Erythroblast (primary cell): Measurements from ENCODE around the gene ABTB1.
"Not testable (repeated sequence)": the region's sequence is repeated elsewhere in the genome, so short reads cannot be mapped to it uniquely, and the experiment has no call there.

ENCODE experiments used
- DNase-seq, 2 experiments: peaks; one replicate each; lab custom pipeline; 2025; lab: John Stamatoyannopoulos, UW
- GATA1 ChIP-seq: IDR thresholded peaks from 2 replicates; pipeline ENCODE4 v1.6.1; 2011; ENCODE audit warnings: low read depth, mild to moderate bottlenecking, control low read depth, low read length, moderate library complexity
- POLR2A ChIP-seq: IDR thresholded peaks from 2 replicates; pipeline ENCODE4 v1.6.1; 2011; ENCODE audit warnings: mild to moderate bottlenecking, low read length

ABTB1 gene

DNA sequence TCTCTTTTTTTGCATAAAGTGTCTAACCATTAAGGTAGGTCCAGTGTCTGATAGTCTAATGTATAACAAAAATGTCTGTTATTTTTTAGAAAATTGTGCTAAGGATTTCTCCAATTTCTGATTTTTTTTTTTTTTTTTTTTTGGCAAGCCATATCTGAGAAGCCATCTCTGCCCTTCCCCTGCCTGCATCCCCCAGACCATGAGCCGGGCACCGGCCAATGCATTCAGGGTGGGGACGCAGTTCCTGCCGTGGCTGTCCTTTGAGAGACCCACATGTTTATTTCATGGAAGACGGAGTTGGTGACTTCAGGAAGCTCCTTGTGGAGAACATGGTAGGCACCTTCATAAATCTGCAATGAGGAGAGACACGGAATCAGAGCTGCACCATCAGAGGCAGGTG is 19.2 kb downstream of the ABTB1 start:
- TF ChIP-seq POLR2A = no peak
- TF ChIP-seq GATA1 = no peak
- DNase-seq = no peak

GRCh38 chr3:127692501-127693335 is 20.0 kb downstream of the ABTB1 start:
- DNase-seq = no peak
- TF ChIP-seq POLR2A = no peak
- no peak for TF ChIP-seq GATA1

GRCh38 chr3:127693336-127693843 is 20.6 kb downstream of the ABTB1 start:
- TF ChIP-seq POLR2A (no peak), GATA1 (no peak)
- no peak for DNase-seq

DNA sequence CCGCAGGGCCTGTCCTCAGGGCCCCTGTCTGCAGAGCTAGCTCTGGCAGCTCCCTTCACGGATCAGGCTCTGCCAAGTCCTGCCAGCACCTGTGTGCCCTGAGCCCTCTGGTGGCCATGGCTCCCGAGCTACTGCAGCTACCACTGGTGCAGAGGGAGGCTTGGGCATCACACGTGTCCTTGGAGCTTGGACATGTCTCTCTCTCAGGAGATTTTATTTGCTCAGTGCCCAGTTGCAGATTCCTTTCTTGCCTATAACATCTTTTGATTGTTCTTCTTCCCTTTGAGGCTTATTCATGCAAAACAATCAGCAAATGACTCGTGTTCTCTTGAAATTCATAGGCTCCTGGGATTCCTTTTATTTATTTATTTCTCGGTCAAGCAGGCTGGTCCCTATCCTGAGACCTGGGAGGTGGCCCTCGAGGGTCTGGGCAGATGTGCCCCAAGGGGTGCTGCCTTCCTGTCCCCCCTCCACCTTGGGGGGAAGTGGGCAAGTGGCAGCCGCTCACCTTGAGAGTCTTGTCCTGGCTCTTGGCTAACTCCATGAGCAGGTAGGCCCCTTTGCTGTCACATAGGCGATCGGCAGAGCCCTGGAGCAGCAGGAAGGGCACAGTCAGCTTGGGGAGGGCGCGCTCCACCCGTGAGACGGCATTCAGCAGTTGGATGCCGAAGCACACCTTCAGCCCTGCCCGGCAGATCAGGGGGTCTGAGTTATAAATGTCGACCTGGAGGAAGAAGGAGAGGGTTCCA is 21.9 kb downstream of the ABTB1 start:
- TF ChIP-seq GATA1 (no peak), POLR2A (no peak)

DNA sequence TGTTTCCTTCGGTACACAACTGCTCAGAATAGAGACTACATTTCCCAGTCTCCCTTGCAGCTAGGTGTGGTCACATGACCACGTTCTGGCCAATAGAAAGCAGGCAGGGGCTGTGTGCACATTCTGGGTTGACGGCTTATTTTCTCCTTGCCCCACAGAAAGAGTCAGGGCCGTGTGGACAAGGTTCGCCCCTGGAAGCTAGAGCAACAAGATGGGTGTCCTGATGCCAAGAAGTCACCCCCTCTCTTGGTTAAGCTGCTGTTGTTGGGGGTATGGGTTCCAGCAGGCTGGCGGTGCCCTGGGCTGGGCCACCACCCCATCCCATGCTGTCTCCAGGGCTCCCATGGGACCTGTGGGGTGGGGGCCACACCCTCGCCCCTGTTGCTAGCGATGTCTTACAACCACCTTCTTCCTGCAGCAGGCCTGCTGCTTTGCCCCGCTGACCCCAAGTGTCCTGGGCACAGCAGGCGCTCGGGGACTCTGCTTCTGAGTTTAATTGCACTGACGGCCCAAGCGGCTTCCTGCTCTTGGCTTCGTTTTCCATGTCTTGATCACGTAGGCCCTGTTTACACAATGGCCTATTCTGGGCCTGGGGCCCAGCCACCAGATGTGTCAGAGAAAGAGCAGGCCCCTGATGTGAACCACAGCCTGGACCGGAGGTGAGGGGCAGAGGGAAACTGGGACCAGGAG is 24.9 kb downstream of the ABTB1 start:
- TF ChIP-seq POLR2A (no peak), GATA1 (no peak)
- DNase-seq = peak; percentile 81

More for the DNA sequence above, 21.9 kb downstream of the ABTB1 start:
- DNase-seq = peak; percentile 25 to 35

DNA sequence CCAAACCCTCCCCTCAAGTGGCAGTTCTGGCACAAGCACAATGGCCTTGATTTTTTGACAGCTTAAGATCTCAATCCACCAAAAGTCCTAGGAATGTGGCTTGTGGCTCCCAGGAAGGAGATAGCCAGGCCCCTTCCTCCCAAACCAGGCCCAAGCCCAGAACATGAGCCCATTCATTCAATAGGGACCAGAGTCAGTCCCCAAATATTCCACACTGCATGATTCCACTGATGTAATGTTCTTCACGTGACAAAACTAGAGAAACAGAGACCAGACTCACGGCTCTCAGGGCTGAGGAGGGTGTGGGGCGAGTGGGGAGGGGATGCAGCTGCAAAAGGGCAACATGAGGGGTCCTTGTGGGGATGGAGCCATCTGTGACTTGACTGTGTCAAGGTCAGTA is 25.5 kb downstream of the ABTB1 start:
- DNase-seq = no peak
- TF ChIP-seq GATA1 (no peak), POLR2A (no peak)

- no peak for DNase-seq
Measured at GRCh38 chr3:127698691-127699415, 26.1 kb downstream of the ABTB1 start.

DNA sequence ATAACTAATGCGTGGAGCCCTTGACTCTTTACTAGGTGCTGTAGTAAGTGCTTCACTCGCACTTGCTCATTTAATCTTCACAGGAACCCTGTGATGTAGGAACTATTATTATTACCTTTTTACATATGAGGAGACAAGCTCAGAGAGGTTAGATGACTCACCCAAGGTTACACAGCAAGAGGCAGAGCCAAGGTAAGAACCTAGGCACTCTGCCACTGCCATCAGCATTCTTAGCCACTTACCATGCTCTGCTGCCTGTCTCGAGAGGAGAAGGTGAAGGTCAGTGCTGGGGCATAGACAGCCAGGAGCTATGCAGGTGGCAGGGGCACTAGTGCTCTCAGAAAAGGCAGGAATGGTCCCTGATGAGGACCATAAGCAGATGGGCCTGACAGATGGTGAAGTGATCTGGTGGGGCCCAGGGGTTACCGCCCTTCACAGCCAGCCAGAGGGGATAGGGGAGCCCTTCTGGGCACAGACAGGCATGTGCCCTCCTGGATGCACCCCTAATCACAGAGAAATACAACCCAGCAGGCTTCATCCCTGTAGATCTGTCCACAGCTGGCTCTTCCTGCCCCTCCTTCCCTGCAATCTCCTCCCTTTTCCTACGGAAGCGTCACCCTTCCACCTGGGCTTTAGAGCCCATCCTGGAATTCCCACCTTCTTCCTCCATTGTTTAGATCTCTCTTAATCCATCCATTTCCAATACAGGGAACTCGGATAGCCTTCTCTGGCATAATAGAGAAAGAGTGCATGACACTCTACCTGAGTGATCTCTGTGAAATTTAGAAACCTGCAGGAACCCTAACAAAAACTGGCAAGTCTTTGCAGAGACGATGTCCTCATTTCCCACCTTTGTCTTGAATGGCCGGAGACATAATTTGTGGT is 26.9 kb downstream of the ABTB1 start:
- TF ChIP-seq GATA1 (no peak), POLR2A (no peak)
- no peak for DNase-seq

More at GRCh38 chr3:127698691-127699415, 26.1 kb downstream of the ABTB1 start:
- no peak for TF ChIP-seq GATA1
- TF ChIP-seq POLR2A = no peak

DNA sequence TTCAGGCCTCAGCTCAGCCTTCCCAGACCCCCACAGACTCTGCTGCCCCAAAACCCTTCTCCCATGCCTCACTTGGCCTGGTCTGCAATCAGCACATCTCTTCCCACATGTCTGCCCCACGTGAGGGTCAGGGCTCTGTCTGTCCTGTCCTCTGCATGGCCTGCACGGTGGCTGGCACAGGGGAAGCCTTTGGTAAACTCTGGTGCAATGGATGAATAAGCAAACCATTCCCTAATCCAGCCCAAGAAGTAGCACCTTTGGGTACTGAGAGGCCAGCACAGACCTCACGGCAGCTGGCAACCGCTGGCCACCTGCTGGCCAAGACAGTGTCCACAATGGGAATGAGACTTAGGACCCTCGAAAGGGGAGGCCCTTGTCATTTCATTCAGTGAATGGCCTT is 27.7 kb downstream of the ABTB1 start:
- no peak for DNase-seq
- TF ChIP-seq POLR2A (no peak), GATA1 (no peak)

- peak; percentile 60 to 69 for DNase-seq
- no peak for TF ChIP-seq GATA1
- no peak for TF ChIP-seq POLR2A
Measured at GRCh38 chr3:127701280-127701911, 28.6 kb downstream of the ABTB1 start.

DNA sequence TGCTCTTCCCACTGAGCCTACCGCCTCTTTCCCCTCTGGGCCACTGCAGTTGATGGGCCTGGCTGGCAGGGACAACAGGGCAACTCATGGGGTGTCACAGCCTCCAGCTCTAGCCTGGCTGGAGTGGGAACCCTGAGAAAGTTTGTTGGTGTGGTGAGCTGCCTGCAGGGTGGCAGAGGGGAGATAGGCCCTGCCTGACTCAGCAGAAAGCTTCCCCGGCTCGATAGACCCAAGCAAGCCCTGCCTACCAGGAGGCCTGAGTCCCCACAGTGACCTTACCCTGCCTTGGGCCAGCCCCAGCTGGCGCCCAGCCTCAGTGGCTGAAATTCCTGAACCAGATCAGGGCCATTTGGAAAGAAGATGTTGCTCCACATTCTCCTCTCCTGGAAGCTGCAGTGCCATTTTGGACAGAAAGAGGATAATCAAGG is 29.4 kb downstream of the ABTB1 start:
- TF ChIP-seq POLR2A (peak; percentile 80), GATA1 (peak; percentile 22)
- peak; percentile 89 to 93 for DNase-seq

DNA sequence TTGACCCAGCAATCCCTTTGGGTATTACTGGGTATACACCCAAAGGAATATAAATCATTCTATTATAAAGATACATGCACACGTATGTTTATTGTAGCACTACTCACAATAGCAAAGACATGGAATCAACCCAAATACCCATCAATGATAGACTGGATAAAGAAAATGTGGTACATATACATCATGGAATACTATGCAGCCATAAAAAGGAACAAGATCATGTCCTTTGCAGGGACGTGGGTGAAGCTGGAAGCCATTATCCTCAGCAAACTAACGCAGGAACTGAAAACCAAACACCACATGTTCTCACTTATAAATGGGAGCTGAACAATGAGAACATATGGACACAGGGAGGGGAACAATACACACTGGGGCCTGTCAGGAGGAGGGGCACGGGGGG is 32.1 kb downstream of the ABTB1 start:
- DNase-seq = not testable (repeated sequence)
